Testis (tissue), 3 donors: ENCODE measurements around the gene HAAO. TPM values are rescaled to one million over a fixed set of nuclear protein-coding genes. Genes with fewer than 3 reads are reported as not detected.

Experiments
- DNase-seq: peaks from one replicate; pipeline ENCODE4 v3.0.0-alpha.2; 2019
- H3K27ac ChIP-seq, 2 donors: fragments of 200-600 bp; sonication (generic); one replicate each; pipeline ENCODE4 v1.5.1; 2019
- H3K27me3 ChIP-seq: fragments of 200-600 bp; sonication (generic); one replicate; pipeline ENCODE4 v1.5.1; 2019
- H3K36me3 ChIP-seq: fragments of 200-600 bp; sonication (generic); one replicate; pipeline ENCODE4 v1.5.1; 2017; ENCODE audit warnings: low read depth; ENCODE audit errors: missing control alignments
- H3K4me1 ChIP-seq: fragments of 200-600 bp; sonication (generic); one replicate; pipeline ENCODE4 v1.5.1; 2019
- H3K4me3 ChIP-seq, 2 donors: fragments of 200-600 bp; sonication (generic); one replicate each; pipeline ENCODE4 v1.5.1; 2017 to 2019
- H3K9me3 ChIP-seq: fragments of 200-600 bp; sonication (generic); one replicate; pipeline ENCODE4 v1.5.1; 2017
- POLR2A ChIP-seq: fragments of 450-650 bp; IDR thresholded peaks from one replicate; pipeline ENCODE4 v1.6.1; 2017; ENCODE audit warnings: antibody characterized with exemption, mild to moderate bottlenecking, moderate library complexity
- WGBS, 2 donors: methylation state at CpG; one replicate each; pipeline ENCODE4 v1.1.5; 2018; 5-methylcytosine and 5-hydroxymethylcytosine counted together
- intact Hi-C: fragments of 100-400 bp; cut with DNase I; formaldehyde crosslinking; loops from one replicate; pipeline ENCODE4 v1.15.1; 2023; ENCODE audit warnings: low total_unique reads
- polyA plus RNA-seq: library from polyadenylated mRNA; stranded (reverse); fragments of 350-450 nt; fragmentation: Illumina TruSeq; extraction: RNeasy Lipid Tissue Mini Kit (QIAGEN cat#74804); gene quantifications from one replicate; pipeline ENCODE4 v1.2.3, GENCODE V29; 2014; ENCODE audit warnings: low read depth, low replicate concordance; ENCODE audit not compliant: insufficient read depth
- total RNA-seq, 2 donors: library from RNA; depleted of rRNA; stranded (reverse); fragments of >200 nt; gene quantifications; one replicate each; pipeline ENCODE4 v1.2.3, GENCODE V29; 2016
- TF ChIP-seq, protein P1 (sequence below), 3 experiments: fragments of 450-650 bp in 2 of 3; fragments of 200-600 bp in 1 of 3; sonication (generic) in 1 of 3; IDR thresholded peaks; one replicate each; pipeline ENCODE4 v1.5.1; 2016 to 2019; ENCODE audit warnings: antibody characterized with exemption in 3 of 3, mild to moderate bottlenecking in 2 of 3, moderate library complexity in 1 of 3

The HAAO gene
- total and polyA plus RNA-seq, 3 donors from 2014 or later: 3.2 to 6.0 (median 5.3) TPM

DNA sequence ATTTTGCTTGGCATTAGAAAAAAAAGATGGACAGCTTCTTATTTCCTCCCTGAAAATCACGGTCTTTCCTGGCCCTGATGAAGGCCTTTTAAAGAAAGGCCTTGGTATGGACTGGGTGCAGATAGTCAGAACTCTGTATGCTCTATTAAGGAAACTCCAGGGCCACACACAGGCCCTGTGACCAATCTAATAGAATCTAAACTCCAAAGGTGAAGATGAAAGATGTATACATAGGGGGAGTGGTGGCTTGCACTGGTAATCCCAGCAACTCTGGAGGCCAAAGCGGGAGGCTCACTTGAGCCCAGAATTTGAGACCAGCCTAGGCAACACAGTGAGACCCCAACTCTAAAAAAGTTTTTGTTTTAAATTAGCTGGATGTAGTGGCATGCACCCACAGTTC is 65.7 kb downstream of the HAAO start:
- 85 to 97% methylated on average over 2 of the region's 2 CpGs for WGBS, 2 donors
- Histone ChIP-seq H3K4me3 (no peak overlapping the region), H3K36me3 (no peaks in the 10 kb centered on the region), H3K4me1 (no peaks in the 10 kb centered on the region), H3K27ac (no peak overlapping the region), H3K9me3 (no peaks in the 10 kb centered on the region), H3K27me3 (no peaks in the 10 kb centered on the region)
- TF ChIP-seq, protein P1, sequence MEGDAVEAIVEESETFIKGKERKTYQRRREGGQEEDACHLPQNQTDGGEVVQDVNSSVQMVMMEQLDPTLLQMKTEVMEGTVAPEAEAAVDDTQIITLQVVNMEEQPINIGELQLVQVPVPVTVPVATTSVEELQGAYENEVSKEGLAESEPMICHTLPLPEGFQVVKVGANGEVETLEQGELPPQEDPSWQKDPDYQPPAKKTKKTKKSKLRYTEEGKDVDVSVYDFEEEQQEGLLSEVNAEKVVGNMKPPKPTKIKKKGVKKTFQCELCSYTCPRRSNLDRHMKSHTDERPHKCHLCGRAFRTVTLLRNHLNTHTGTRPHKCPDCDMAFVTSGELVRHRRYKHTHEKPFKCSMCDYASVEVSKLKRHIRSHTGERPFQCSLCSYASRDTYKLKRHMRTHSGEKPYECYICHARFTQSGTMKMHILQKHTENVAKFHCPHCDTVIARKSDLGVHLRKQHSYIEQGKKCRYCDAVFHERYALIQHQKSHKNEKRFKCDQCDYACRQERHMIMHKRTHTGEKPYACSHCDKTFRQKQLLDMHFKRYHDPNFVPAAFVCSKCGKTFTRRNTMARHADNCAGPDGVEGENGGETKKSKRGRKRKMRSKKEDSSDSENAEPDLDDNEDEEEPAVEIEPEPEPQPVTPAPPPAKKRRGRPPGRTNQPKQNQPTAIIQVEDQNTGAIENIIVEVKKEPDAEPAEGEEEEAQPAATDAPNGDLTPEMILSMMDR (IDR thresholded peaks at IDR 0.05): no peak
- TF ChIP-seq POLR2A: no peak
- intact Hi-C loops: no loop called here
- no peak for DNase-seq

- intact Hi-C loops: no loop called here
- no peak for TF ChIP-seq POLR2A
- TF ChIP-seq, protein P1 (IDR thresholded peaks at IDR 0.05): no peak
- no peak for DNase-seq
- no peak overlapping the region for H3K27ac ChIP-seq
- no peaks in the 10 kb centered on the region for H3K9me3 ChIP-seq
- 84 to 90% methylated on average over 2 to 4 of the region's 4 CpGs for WGBS, 2 donors
- H3K4me3 ChIP-seq: no peak overlapping the region
- no peaks in the 10 kb centered on the region for H3K27me3 ChIP-seq
- no peaks in the 10 kb centered on the region for H3K36me3 ChIP-seq
- H3K4me1 ChIP-seq: no peaks in the 10 kb centered on the region
Measured at GRCh38 chr2:42725657-42726056, 66.7 kb downstream of the HAAO start.

- Histone ChIP-seq H3K36me3 (no peaks in the 10 kb centered on the region), H3K4me3 (no peak overlapping the region), H3K27me3 (no peaks in the 10 kb centered on the region), H3K27ac (no peak overlapping the region), H3K4me1 (no peaks in the 10 kb centered on the region), H3K9me3 (no peaks in the 10 kb centered on the region)
- DNase-seq: no peak
- WGBS, 2 donors: 92% methylated on average over 2 of the region's 2 CpGs
- TF ChIP-seq, protein P1 (IDR thresholded peaks at IDR 0.05): no peak
- TF ChIP-seq POLR2A: no peak
- intact Hi-C loops: no loop called here
Measured at GRCh38 chr2:42724886-42725285, 67.5 kb downstream of the HAAO start.

DNA sequence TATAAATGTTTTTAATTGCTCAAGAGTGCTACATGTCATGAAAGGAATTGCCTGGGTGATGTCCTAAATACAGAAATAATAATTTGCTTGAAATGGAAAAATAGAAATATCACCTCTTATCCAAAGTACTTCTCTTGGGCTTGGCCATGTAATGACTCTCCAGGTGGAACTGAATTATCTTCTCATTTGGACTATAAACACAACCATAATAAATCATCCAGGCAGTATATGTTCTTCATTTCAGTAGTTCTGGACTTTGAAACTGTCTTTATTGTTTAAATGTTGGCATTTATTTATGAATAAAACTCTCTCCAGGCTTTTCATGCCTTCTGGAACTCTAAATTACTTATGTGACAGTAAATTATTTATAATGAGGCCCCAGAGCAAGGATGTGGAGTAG is 68.9 kb downstream of the HAAO start:
- intact Hi-C loops: no loop called here

More for the DNA sequence above, 68.9 kb downstream of the HAAO start:
- Histone ChIP-seq H3K36me3 (no peaks in the 10 kb centered on the region), H3K4me1 (no peaks in the 10 kb centered on the region), H3K27ac (no peak overlapping the region), H3K27me3 (no peaks in the 10 kb centered on the region), H3K9me3 (no peaks in the 10 kb centered on the region), H3K4me3 (no peak overlapping the region)
- TF ChIP-seq POLR2A: no peak
- TF ChIP-seq, protein P1 (IDR thresholded peaks at IDR 0.05): no peak
- no peak for DNase-seq
